Gastroesophageal sphincter (tissue), 4 donors: ENCODE results near the gene SPART. TPM values are rescaled to one million over a fixed set of nuclear protein-coding genes. Genes with fewer than 3 reads are reported as not detected.

Source experiments
- ATAC-seq: fragments of 150-250 bp; one replicate; pipeline ENCODE4 v1.9.1; 2016; ENCODE audit warnings: mild to moderate bottlenecking, moderate library complexity
- H3K27ac ChIP-seq, 4 donors: fragments of 200-600 bp; sonication (generic) in 3 of 4; 1 replicate in 3 of 4; 2 replicates in 1 of 4; pipeline ENCODE4 v1.5.1; 2016 to 2019
- H3K27me3 ChIP-seq: fragments of 200-600 bp; sonication (generic); one replicate; pipeline ENCODE4 v1.5.1; 2019
- H3K36me3 ChIP-seq, 2 donors: fragments of 200-600 bp; sonication (generic); one replicate each; pipeline ENCODE4 v1.5.1; 2019; ENCODE audit warnings: control low read depth in 1 of 2
- H3K4me1 ChIP-seq, 3 donors: fragments of 200-600 bp; sonication (generic); 1 replicate in 2 of 3; 2 replicates in 1 of 3; pipeline ENCODE4 v1.5.1; 2016 to 2019; ENCODE audit warnings: control low read depth in 2 of 3
- H3K4me3 ChIP-seq, 2 donors: fragments of 200-600 bp; sonication (generic); one replicate each; pipeline ENCODE4 v1.5.1; 2019; ENCODE audit warnings: mild to moderate bottlenecking in 1 of 2, moderate library complexity in 1 of 2
- H3K9me3 ChIP-seq, 3 donors: fragments of 200-600 bp; sonication (generic); one replicate each; pipeline ENCODE4 v1.5.1; 2017 to 2019; ENCODE audit warnings: control low read depth in 2 of 3
- EP300 ChIP-seq: sonication (generic); formaldehyde crosslinking; IDR thresholded peaks from one replicate; pipeline ENCODE4 v1.6.1; 2017; ENCODE audit warnings: antibody characterized with exemption, mild to moderate bottlenecking
- POLR2A ChIP-seq, 2 donors: fragments of 450-650 bp; IDR thresholded peaks; one replicate each; pipeline ENCODE4 v1.6.1; 2017; ENCODE audit warnings: antibody characterized with exemption in 2 of 2, mild to moderate bottlenecking in 2 of 2, moderate library complexity in 1 of 2
- POLR2AphosphoS5 ChIP-seq: sonication (generic); formaldehyde crosslinking; IDR thresholded peaks from one replicate; pipeline ENCODE4 v1.6.1; 2017; ENCODE audit warnings: antibody characterized with exemption
- WGBS, 2 donors: methylation state at CpG; one replicate each; pipeline ENCODE4 v1.1.5; 2018; ENCODE audit warnings: low coverage in 1 of 2; 5-methylcytosine and 5-hydroxymethylcytosine counted together
- total RNA-seq, 4 donors: library from RNA; depleted of rRNA; stranded (reverse); fragments of >200 nt; gene quantifications; one replicate each; pipeline ENCODE4 v1.1.0, GENCODE V29; 2016
- TF ChIP-seq, protein P1 (sequence below), 4 experiments: fragments of 200-600 bp in 2 of 4; fragments of 450-650 bp in 2 of 4; sonication (generic) in 1 of 4; IDR thresholded peaks; one replicate each; pipeline ENCODE4 v1.5.1; 2017 to 2019; ENCODE audit warnings: antibody characterized with exemption in 4 of 4, mild to moderate bottlenecking in 2 of 4, moderate library complexity in 2 of 4

Gene SPART
- total RNA-seq, 4 donors from 2014 or later: 113 to 173 (median 128) TPM

DNA sequence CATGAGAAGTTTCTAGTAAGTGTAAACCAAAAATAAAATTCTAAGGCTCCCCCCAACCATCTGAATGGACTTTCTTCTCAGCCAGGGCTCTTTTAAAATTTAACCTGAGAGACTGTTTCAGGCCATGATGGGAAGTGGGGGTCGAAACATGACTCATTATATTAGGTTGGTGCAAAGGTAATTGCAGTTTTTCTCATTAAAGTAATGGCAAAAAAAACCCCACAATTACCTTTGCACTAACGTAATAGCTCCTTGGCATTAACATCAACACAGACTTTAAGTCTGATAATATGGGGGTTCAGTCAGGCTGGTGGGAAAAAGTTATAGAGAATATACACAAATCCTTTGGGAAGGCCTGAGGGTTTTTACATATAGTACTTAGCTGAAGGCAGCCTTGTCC lies 9.4 kb upstream of the SPART start:
- no peak for ATAC-seq
- Histone ChIP-seq H3K9me3 (no peaks in the 10 kb centered on the region), H3K36me3 (no peaks in the 10 kb centered on the region), H3K27ac (no peak overlapping the region), H3K4me1 (peaks cover 7 to 32% (median 9%) of the 10 kb centered on the region in 3 donors), H3K4me3 (no peak overlapping the region), H3K27me3 (no peaks in the 10 kb centered on the region)
- 79 to 86% methylated on average over 2 of the region's 2 CpGs for WGBS, 2 donors
- TF ChIP-seq POLR2A (IDR thresholded peaks at IDR 0.05) (no peak), POLR2AphosphoS5 (no peak), EP300 (no peak)
- TF ChIP-seq, protein P1, sequence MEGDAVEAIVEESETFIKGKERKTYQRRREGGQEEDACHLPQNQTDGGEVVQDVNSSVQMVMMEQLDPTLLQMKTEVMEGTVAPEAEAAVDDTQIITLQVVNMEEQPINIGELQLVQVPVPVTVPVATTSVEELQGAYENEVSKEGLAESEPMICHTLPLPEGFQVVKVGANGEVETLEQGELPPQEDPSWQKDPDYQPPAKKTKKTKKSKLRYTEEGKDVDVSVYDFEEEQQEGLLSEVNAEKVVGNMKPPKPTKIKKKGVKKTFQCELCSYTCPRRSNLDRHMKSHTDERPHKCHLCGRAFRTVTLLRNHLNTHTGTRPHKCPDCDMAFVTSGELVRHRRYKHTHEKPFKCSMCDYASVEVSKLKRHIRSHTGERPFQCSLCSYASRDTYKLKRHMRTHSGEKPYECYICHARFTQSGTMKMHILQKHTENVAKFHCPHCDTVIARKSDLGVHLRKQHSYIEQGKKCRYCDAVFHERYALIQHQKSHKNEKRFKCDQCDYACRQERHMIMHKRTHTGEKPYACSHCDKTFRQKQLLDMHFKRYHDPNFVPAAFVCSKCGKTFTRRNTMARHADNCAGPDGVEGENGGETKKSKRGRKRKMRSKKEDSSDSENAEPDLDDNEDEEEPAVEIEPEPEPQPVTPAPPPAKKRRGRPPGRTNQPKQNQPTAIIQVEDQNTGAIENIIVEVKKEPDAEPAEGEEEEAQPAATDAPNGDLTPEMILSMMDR (IDR thresholded peaks at IDR 0.05): no peak

DNA sequence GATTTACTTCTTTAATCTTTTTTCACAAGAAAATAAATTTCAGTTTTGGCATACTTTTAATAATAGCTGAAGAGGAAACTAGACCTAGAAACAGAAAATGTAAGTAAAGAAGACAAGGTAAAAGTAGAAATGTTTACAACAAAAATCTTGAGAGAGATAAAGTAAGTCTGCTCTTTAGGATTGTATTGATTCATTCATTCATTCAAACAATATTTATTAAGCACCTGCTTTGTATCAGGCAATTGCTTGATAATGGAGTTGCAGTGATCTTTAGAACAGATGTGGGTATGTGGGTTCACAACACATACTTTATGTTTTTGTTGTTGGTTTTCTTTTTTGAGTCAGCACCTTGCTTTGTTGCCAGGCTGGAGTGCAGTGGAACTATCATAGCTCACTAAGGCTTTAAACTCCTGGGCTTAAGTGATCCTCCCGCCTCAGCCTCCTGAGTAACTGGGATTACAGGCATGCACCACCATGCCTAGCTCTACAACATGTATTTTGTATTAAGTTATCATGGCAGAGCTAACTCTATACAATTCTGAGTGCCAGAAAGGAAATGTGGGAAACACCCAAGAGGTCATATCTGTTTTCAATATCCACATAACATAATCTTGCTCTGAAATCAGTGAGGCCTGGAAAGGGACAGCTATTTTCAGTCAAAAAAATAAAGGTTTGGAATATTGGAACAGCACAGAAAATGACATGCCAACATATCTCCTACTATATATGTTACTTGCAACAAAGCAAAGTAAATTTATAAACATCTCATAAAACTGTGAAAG lies 8.8 kb upstream of the SPART start:
- no peaks in the 10 kb centered on the region for H3K27me3 ChIP-seq
- WGBS, 2 donors: 100% methylated on average over 1 of the region's 1 CpG
- H3K36me3 ChIP-seq: no peaks in the 10 kb centered on the region
- H3K27ac ChIP-seq: no peak overlapping the region
- H3K9me3 ChIP-seq: no peaks in the 10 kb centered on the region
- H3K4me1 ChIP-seq: peaks cover 7 to 32% (median 9%) of the 10 kb centered on the region in 3 donors
- TF ChIP-seq, protein P1 (IDR thresholded peaks at IDR 0.05): no peak
- TF ChIP-seq POLR2AphosphoS5: no peak
- TF ChIP-seq POLR2A (IDR thresholded peaks at IDR 0.05): no peak
- no peak for TF ChIP-seq EP300
- no peak overlapping the region for H3K4me3 ChIP-seq
- no peak for ATAC-seq

DNA sequence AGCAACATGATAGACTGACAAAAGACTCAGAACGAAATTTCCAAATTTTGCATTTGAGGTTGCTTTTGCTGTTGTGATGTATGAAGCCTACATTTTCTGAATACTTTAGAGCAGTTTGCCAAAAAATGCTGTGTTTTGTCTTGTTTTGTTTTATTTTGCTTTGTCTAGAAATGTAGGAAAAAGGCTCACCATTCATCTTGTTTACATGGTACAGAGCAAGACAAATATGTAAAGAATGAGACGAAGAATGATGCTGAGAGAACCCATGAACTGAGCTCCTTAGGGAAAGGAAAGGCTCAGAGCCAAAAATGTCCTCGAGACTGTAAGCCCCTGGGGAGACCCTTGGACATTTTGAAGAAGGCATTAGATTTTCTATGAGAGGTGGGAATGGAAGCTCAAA lies 6.8 kb upstream of the SPART start:
- Histone ChIP-seq H3K4me3 (no peak overlapping the region), H3K4me1 (peaks cover 7 to 15% (median 9%) of the 10 kb centered on the region in 3 donors), H3K36me3 (no peaks in the 10 kb centered on the region), H3K9me3 (no peaks in the 10 kb centered on the region), H3K27me3 (no peaks in the 10 kb centered on the region), H3K27ac (no peak overlapping the region)
- TF ChIP-seq EP300 (no peak), POLR2A (IDR thresholded peaks at IDR 0.05) (no peak), POLR2AphosphoS5 (no peak)
- TF ChIP-seq, protein P1 (IDR thresholded peaks at IDR 0.05): no peak
- no peak for ATAC-seq
- WGBS, 2 donors: 75 to 80% methylated on average over 1 of the region's 3 CpGs

DNA sequence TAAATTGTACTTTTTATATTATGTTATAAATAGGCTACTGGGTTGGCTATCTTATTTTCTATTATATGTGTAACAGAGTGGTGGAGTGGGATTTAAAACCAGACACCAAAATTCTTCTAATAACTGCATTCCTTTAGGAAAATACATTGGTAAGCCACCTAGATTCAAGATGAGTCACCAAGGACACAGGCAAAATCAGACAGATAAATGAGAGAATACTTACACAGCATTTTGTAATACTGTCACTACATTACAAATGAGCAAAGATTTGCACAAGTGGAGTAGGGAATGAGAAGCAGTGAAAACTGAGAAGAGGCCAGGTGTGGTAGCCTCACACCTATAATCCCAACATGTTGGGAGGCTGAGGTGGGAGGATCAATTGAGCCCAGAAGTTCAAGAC lies 6.2 kb upstream of the SPART start:
- ATAC-seq: no peak
- TF ChIP-seq POLR2A (IDR thresholded peaks at IDR 0.05) (no peak), POLR2AphosphoS5 (no peak), EP300 (no peak)
- TF ChIP-seq, protein P1 (IDR thresholded peaks at IDR 0.05): no peak

More for the DNA sequence above, 6.2 kb upstream of the SPART start:
- Histone ChIP-seq H3K27me3 (no peaks in the 10 kb centered on the region), H3K9me3 (no peaks in the 10 kb centered on the region), H3K36me3 (no peaks in the 10 kb centered on the region), H3K4me1 (peaks cover 7 to 9% (median 7%) of the 10 kb centered on the region in 3 donors), H3K4me3 (no peak overlapping the region), H3K27ac (no peak overlapping the region)
